Right ventricle myocardium superior (tissue), 1 donor: ENCODE results near the gene KCNT1. TPM values are rescaled to one million over a fixed set of nuclear protein-coding genes. Genes with fewer than 3 reads are reported as not detected.
A peak's percentile ranks its signal among the peaks of the same experiment; 100 is the strongest.

Experiments used
- ATAC-seq: fragments of 200-7000 bp; cut with Tn5 transposase; one replicate; pipeline ENCODE4 v1.9.1; 2020; ENCODE audit warnings: mild to moderate bottlenecking; ENCODE audit not compliant: poor library complexity
- DNase-seq: peaks from one replicate; pipeline ENCODE4 v3.0.0-alpha.2; 2020
- intact Hi-C: fragments of 100-400 bp; cut with DNase I; formaldehyde crosslinking; loops from one replicate; pipeline ENCODE4 v1.11.2; 2022
- total RNA-seq: library from RNA; stranded (reverse); fragmentation: NEBNext Ultra II Directional; extraction: Animal tissue kit (Norgen Biotek cat#: 25700); gene quantifications from one replicate; pipeline ENCODE4 v1.2.1, GENCODE V29; 2021
- donor health status: DM: no; HTN: yes; CAD: no; lungs with severe emphysema.

KCNT1 gene
- total RNA-seq, 1 donor from 2014 or later, result 3.9 TPM

- ATAC-seq, result no peak
- intact Hi-C loops, result no loop called here
- peak; percentile 30 for DNase-seq
These were observed 114.1 kb downstream of the KCNT1 start for GRCh38 chr9:135815830-135816650.

GRCh38 chr9:135816651-135816970 lies 114.6 kb downstream of the KCNT1 start:
- DNase-seq (peak; percentile 18), ATAC-seq (no peak)
- intact Hi-C loops, result no loop called here

- intact Hi-C loops, result no loop called here
- DNase-seq (peak; percentile 26), ATAC-seq (no peak)
These were observed 116.1 kb downstream of the KCNT1 start for GRCh38 chr9:135817951-135818717.

- intact Hi-C loops, result no loop called here
- DNase-seq (peak; percentile 38), ATAC-seq (no peak)
These were observed 116.9 kb downstream of the KCNT1 start for GRCh38 chr9:135818718-135819475.

- intact Hi-C loops, result no loop called here
- peak; percentile 23 for DNase-seq
- no peak for ATAC-seq
These were observed 117.9 kb downstream of the KCNT1 start for GRCh38 chr9:135819905-135820304.

- ATAC-seq (no peak), DNase-seq (peak; percentile 11)
- intact Hi-C loops, result no loop called here
These were observed 118.7 kb downstream of the KCNT1 start for GRCh38 chr9:135820661-135821060.

GRCh38 chr9:135821116-135821515 lies 119.1 kb downstream of the KCNT1 start:
- intact Hi-C loops, result no loop called here
- peak; percentile 39 for DNase-seq
- ATAC-seq, result no peak

- ATAC-seq (no peak), DNase-seq (peak; percentile 29)
- intact Hi-C loops, result no loop called here
These were observed 119.9 kb downstream of the KCNT1 start for GRCh38 chr9:135821733-135822373.

GRCh38 chr9:135822374-135822755 lies 120.4 kb downstream of the KCNT1 start:
- ATAC-seq, result no peak
- DNase-seq, result peak; percentile 13
- intact Hi-C loops, result no loop called here

GRCh38 chr9:135823036-135823435 lies 121.1 kb downstream of the KCNT1 start:
- DNase-seq (no peak), ATAC-seq (no peak)
- intact Hi-C loops, result no loop called here

GRCh38 chr9:135825435-135826187 lies 123.6 kb downstream of the KCNT1 start:
- ATAC-seq (no peak), DNase-seq (peak; percentile 17)
- intact Hi-C loops, result no loop called here

GRCh38 chr9:135826188-135826545 lies 124.2 kb downstream of the KCNT1 start:
- intact Hi-C loops, result no loop called here
- ATAC-seq, result no peak

GRCh38 chr9:135827301-135827700 lies 125.3 kb downstream of the KCNT1 start:
- DNase-seq (peak; percentile 12), ATAC-seq (no peak)
- intact Hi-C loops, result no loop called here

More at GRCh38 chr9:135826188-135826545, 124.2 kb downstream of the KCNT1 start:
- DNase-seq, result peak; percentile 26

- DNase-seq (peak; percentile 29), ATAC-seq (no peak)
- intact Hi-C loops, result no loop called here
These were observed 126.0 kb downstream of the KCNT1 start for GRCh38 chr9:135827866-135828580.

- DNase-seq (no peak), ATAC-seq (no peak)
- intact Hi-C loops, result no loop called here
These were observed 126.7 kb downstream of the KCNT1 start for GRCh38 chr9:135828656-135829055.

- intact Hi-C loops, result no loop called here
- ATAC-seq (no peak), DNase-seq (no peak)
These were observed 128.5 kb downstream of the KCNT1 start for GRCh38 chr9:135830496-135830895.

GRCh38 chr9:135833864-135834263 lies 131.9 kb downstream of the KCNT1 start:
- no peak for DNase-seq
- no peak for ATAC-seq
- intact Hi-C loops, result no loop called here

GRCh38 chr9:135835131-135835530 lies 133.1 kb downstream of the KCNT1 start:
- DNase-seq, result no peak
- intact Hi-C loops, result no loop called here
- no peak for ATAC-seq
